ENCODE data around the gene HTR5A.

DNA sequence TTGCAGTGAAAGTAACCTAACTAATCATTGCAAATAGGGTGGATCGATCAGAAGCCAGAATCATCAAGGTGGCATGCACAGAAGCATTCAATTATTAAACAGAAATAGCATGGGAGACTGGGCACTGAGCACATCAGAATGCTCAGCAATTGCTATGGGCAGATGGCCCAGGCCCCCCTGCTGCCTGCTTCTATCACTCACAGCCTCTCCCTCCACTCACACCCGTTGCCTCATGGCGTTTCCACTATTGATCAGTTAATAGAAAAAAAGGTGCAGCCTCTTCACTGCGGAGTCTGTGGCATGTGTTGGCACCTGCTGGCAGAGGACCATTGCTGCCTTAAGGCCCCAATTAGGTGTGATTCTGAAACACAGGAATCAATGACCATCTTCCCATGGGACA is 11.2 kb upstream of the HTR5A start:
- TF ChIP-seq, protein P1, sequence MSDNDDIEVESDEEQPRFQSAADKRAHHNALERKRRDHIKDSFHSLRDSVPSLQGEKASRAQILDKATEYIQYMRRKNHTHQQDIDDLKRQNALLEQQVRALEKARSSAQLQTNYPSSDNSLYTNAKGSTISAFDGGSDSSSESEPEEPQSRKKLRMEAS (IDR thresholded peaks at IDR 0.05; ENCODE audit: low read depth) = no peak
- TF ChIP-seq RXRA (IDR thresholded peaks at IDR 0.05; ENCODE audit: borderline replicate concordance, low read depth) = no peak
- TF ChIP-seq, protein P2, sequence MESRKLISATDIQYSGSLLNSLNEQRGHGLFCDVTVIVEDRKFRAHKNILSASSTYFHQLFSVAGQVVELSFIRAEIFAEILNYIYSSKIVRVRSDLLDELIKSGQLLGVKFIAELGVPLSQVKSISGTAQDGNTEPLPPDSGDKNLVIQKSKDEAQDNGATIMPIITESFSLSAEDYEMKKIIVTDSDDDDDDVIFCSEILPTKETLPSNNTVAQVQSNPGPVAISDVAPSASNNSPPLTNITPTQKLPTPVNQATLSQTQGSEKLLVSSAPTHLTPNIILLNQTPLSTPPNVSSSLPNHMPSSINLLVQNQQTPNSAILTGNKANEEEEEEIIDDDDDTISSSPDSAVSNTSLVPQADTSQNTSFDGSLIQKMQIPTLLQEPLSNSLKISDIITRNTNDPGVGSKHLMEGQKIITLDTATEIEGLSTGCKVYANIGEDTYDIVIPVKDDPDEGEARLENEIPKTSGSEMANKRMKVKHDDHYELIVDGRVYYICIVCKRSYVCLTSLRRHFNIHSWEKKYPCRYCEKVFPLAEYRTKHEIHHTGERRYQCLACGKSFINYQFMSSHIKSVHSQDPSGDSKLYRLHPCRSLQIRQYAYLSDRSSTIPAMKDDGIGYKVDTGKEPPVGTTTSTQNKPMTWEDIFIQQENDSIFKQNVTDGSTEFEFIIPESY (IDR thresholded peaks at IDR 0.05; ENCODE audit: borderline replicate concordance, low read depth) = no peak
- no peak for TF ChIP-seq CHD2 (IDR thresholded peaks at IDR 0.05; ENCODE audit: low read length, partially characterized antibody)
- TF ChIP-seq, protein P3, sequence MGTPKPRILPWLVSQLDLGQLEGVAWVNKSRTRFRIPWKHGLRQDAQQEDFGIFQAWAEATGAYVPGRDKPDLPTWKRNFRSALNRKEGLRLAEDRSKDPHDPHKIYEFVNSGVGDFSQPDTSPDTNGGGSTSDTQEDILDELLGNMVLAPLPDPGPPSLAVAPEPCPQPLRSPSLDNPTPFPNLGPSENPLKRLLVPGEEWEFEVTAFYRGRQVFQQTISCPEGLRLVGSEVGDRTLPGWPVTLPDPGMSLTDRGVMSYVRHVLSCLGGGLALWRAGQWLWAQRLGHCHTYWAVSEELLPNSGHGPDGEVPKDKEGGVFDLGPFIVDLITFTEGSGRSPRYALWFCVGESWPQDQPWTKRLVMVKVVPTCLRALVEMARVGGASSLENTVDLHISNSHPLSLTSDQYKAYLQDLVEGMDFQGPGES (IDR thresholded peaks at IDR 0.05; ENCODE audit: low read depth, low read length) = no peak
- TF ChIP-seq TAF1 (IDR thresholded peaks at IDR 0.05; ENCODE audit: borderline replicate concordance, low read depth, low read length) = no peak

All from SK-N-SH (cell line).